Upper lobe of left lung (tissue), 4 donors: ENCODE data around the gene ZNF470.

Source experiments
- CTCF ChIP-seq, 6 experiments: fragments of 450-650 bp in 4 of 6; fragments of 200-600 bp in 2 of 6; sonication (generic) in 2 of 6; IDR thresholded peaks; one replicate each; pipeline ENCODE4 v1.5.1; 2016 to 2019; ENCODE audit warnings: antibody characterized with exemption in 6 of 6
- EP300 ChIP-seq, 4 donors: sonication (generic); formaldehyde crosslinking; IDR thresholded peaks; one replicate each; pipeline ENCODE4 v1.5.1; 2017; ENCODE audit warnings: antibody characterized with exemption in 4 of 4, control low read depth in 2 of 4
- POLR2A ChIP-seq, 4 donors: fragments of 450-650 bp; IDR thresholded peaks; one replicate each; pipeline ENCODE4 v1.5.1; 2016 to 2017; ENCODE audit warnings: antibody characterized with exemption in 4 of 4, mild to moderate bottlenecking in 2 of 4
- POLR2AphosphoS5 ChIP-seq, 2 donors: sonication (generic); formaldehyde crosslinking; IDR thresholded peaks; one replicate each; pipeline ENCODE4 v1.5.1; 2017; ENCODE audit warnings: antibody characterized with exemption in 2 of 2

- no peak for TF ChIP-seq CTCF (IDR thresholded peaks at IDR 0.05)
- no peak for TF ChIP-seq POLR2AphosphoS5 (IDR thresholded peaks at IDR 0.05)
- TF ChIP-seq POLR2A (IDR thresholded peaks at IDR 0.05), result no peak
- TF ChIP-seq EP300 (IDR thresholded peaks at IDR 0.05), result no peak
Measured at GRCh38 chr19:56611288-56611687, 44.0 kb downstream of the ZNF470 start.
